SK-N-SH treated with all-trans-retinoic acid at 6 μM for 48 hours (cell line): ENCODE results near the gene S100A14.
"Not testable (repeated sequence)": the region's sequence is repeated elsewhere in the genome, so short reads cannot be mapped to it uniquely, and the experiment has no call there.

Source experiments
- BACH2 ChIP-seq: fragments of 250-450 bp; sonication (Bioruptor Pico); IDR thresholded peaks from 2 replicates; pipeline ENCODE4 v1.9.0; 2021; ENCODE audit warnings: mild to moderate bottlenecking, borderline replicate concordance
- CSDC2 ChIP-seq: fragments of 250-450 bp; sonication (Bioruptor Pico); IDR thresholded peaks from 2 replicates; pipeline ENCODE4 v1.5.0; 2020; ENCODE audit warnings: mild to moderate bottlenecking, moderate library complexity
- OSR1 ChIP-seq: fragments of 250-450 bp; sonication (Bioruptor Pico); IDR thresholded peaks from 2 replicates; pipeline ENCODE4 v1.8.0; 2022; ENCODE audit warnings: moderate library complexity, mild to moderate bottlenecking, inconsistent platforms
- RARB ChIP-seq: fragments of 250-450 bp; sonication (Bioruptor Pico); IDR thresholded peaks from 2 replicates; pipeline ENCODE4 v1.8.0; 2021; ENCODE audit warnings: mild to moderate bottlenecking, moderate library complexity
- ZFP3 ChIP-seq: fragments of 250-450 bp; sonication (Bioruptor Pico); IDR thresholded peaks from 2 replicates; pipeline ENCODE4 v1.5.0; 2020; ENCODE audit warnings: mild to moderate bottlenecking, moderate library complexity
- ZFP30 ChIP-seq: fragments of 450-650 bp; formaldehyde crosslinking; IDR thresholded peaks from 2 replicates; pipeline ENCODE4 v1.5.0; 2022; ENCODE audit warnings: mild to moderate bottlenecking, moderate library complexity
- TF ChIP-seq, protein P1 (sequence below): fragments of 250-450 bp; sonication (Bioruptor Pico); IDR thresholded peaks from 2 replicates; pipeline ENCODE4 v1.5.1; 2020; ENCODE audit warnings: low read depth, mild to moderate bottlenecking, moderate library complexity
- TF ChIP-seq, protein P2 (sequence below): fragments of 250-450 bp; sonication (Bioruptor Pico); IDR thresholded peaks from 2 replicates; pipeline ENCODE4 v1.5.0; 2020; ENCODE audit warnings: mild to moderate bottlenecking, moderate library complexity

- TF ChIP-seq, protein P1, sequence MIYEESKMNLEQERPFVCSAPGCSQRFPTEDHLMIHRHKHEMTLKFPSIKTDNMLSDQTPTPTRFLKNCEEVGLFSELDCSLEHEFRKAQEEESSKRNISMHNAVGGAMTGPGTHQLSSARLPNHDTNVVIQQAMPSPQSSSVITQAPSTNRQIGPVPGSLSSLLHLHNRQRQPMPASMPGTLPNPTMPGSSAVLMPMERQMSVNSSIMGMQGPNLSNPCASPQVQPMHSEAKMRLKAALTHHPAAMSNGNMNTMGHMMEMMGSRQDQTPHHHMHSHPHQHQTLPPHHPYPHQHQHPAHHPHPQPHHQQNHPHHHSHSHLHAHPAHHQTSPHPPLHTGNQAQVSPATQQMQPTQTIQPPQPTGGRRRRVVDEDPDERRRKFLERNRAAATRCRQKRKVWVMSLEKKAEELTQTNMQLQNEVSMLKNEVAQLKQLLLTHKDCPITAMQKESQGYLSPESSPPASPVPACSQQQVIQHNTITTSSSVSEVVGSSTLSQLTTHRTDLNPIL (CRISPR knock-in tag), result not testable (repeated sequence)
- TF ChIP-seq RARB (CRISPR knock-in tag); CSDC2; OSR1 (CRISPR knock-in tag); BACH2 (CRISPR knock-in tag); ZFP30 (CRISPR knock-in tag); ZFP3: not testable (repeated sequence)
- TF ChIP-seq, protein P2, sequence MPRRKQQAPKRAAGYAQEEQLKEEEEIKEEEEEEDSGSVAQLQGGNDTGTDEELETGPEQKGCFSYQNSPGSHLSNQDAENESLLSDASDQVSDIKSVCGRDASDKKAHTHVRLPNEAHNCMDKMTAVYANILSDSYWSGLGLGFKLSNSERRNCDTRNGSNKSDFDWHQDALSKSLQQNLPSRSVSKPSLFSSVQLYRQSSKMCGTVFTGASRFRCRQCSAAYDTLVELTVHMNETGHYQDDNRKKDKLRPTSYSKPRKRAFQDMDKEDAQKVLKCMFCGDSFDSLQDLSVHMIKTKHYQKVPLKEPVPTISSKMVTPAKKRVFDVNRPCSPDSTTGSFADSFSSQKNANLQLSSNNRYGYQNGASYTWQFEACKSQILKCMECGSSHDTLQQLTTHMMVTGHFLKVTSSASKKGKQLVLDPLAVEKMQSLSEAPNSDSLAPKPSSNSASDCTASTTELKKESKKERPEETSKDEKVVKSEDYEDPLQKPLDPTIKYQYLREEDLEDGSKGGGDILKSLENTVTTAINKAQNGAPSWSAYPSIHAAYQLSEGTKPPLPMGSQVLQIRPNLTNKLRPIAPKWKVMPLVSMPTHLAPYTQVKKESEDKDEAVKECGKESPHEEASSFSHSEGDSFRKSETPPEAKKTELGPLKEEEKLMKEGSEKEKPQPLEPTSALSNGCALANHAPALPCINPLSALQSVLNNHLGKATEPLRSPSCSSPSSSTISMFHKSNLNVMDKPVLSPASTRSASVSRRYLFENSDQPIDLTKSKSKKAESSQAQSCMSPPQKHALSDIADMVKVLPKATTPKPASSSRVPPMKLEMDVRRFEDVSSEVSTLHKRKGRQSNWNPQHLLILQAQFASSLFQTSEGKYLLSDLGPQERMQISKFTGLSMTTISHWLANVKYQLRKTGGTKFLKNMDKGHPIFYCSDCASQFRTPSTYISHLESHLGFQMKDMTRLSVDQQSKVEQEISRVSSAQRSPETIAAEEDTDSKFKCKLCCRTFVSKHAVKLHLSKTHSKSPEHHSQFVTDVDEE (CRISPR knock-in tag), result not testable (repeated sequence)
Observed at GRCh38 chr1:153582836-153583235, 33.3 kb downstream of the S100A14 start.
